GM23338 (cell line): Measurements from ENCODE around the gene LIN7A. TPM values are rescaled to one million over a fixed set of nuclear protein-coding genes. Genes with fewer than 3 reads are reported as not detected.

Experiments
- ATAC-seq: fragments of 200-7000 bp; cut with Tn5 transposase; 3 replicates; pipeline ENCODE4 v1.9.1; 2020
- DNase-seq: peaks from one replicate; pipeline ENCODE4 v3.0.0-alpha.2; 2015; ENCODE audit warnings: low spot score
- H2AFZ ChIP-seq: fragments of 200-600 bp; sonication (generic); 2 replicates; pipeline ENCODE4 v1.8.0; 2016; ENCODE audit warnings: antibody characterized with exemption, mild to moderate bottlenecking, moderate library complexity
- H3F3A ChIP-seq: fragments of 200-600 bp; sonication (generic); replicated peaks from 2 replicates; pipeline ENCODE4 v1.8.0; 2017; ENCODE audit warnings: antibody characterized with exemption, mixed run types, low read depth
- H3K27ac ChIP-seq: fragments of 200-600 bp; sonication (generic); 2 replicates; pipeline ENCODE4 v1.6.1; 2016; ENCODE audit warnings: low read depth
- H3K27me3 ChIP-seq: fragments of 200-600 bp; sonication (generic); 2 replicates; pipeline ENCODE4 v1.8.0; 2016; ENCODE audit warnings: mild to moderate bottlenecking, mixed run types, moderate library complexity; ENCODE audit not compliant: insufficient read depth
- H3K36me3 ChIP-seq: fragments of 200-600 bp; sonication (generic); 2 replicates; pipeline ENCODE4 v1.8.0; 2016; ENCODE audit warnings: mild to moderate bottlenecking; ENCODE audit not compliant: insufficient read depth
- H3K4me1 ChIP-seq: fragments of 200-600 bp; sonication (generic); 2 replicates; pipeline ENCODE4 v1.8.0; 2016; ENCODE audit warnings: mild to moderate bottlenecking, moderate library complexity; ENCODE audit not compliant: insufficient read depth
- H3K4me2 ChIP-seq: fragments of 200-600 bp; sonication (generic); 2 replicates; pipeline ENCODE4 v1.7.1; 2017; ENCODE audit warnings: mixed run types
- H3K4me3 ChIP-seq: fragments of 200-600 bp; sonication (generic); 2 replicates; pipeline ENCODE4 v1.6.1; 2016; ENCODE audit warnings: mixed run types
- H3K79me2 ChIP-seq: fragments of 200-600 bp; sonication (generic); replicated peaks from 2 replicates; pipeline ENCODE4 v1.8.0; 2017; ENCODE audit warnings: mild to moderate bottlenecking; ENCODE audit not compliant: insufficient read depth
- H3K9me2 ChIP-seq: fragments of 200-600 bp; sonication (generic); 2 replicates; pipeline ENCODE4 v1.8.0; 2017; ENCODE audit not compliant: insufficient read depth
- H4K20me1 ChIP-seq: fragments of 200-600 bp; sonication (generic); replicated peaks from 2 replicates; pipeline ENCODE4 v1.8.0; 2017; ENCODE audit warnings: mild to moderate bottlenecking; ENCODE audit not compliant: insufficient read depth
- H3K27ac Mint-ChIP-seq: 2 replicates; pipeline ENCODE4 v1.8.0; 2020; ENCODE audit warnings: inconsistent platforms, mild to moderate bottlenecking, moderate library complexity, mixed read lengths
- H3K27me3 Mint-ChIP-seq: 3 replicates; pipeline ENCODE4 v1.8.0; 2022; ENCODE audit warnings: low read depth, mild to moderate bottlenecking, moderate library complexity, mixed read lengths, inconsistent platforms; ENCODE audit not compliant: insufficient read depth, poor library complexity
- H3K36me3 Mint-ChIP-seq: 3 replicates; pipeline ENCODE4 v1.8.0; 2021; ENCODE audit warnings: low read depth, mild to moderate bottlenecking, inconsistent platforms, moderate library complexity, mixed read lengths
- H3K4me1 Mint-ChIP-seq: 3 replicates; pipeline ENCODE4 v1.8.0; 2020; ENCODE audit warnings: mild to moderate bottlenecking, inconsistent platforms, mixed read lengths
- H3K4me3 Mint-ChIP-seq: 3 replicates; pipeline ENCODE4 v1.8.0; 2021; ENCODE audit warnings: moderate library complexity, mild to moderate bottlenecking, inconsistent platforms, mixed read lengths
- H3K9me3 Mint-ChIP-seq: 3 replicates; pipeline ENCODE4 v1.8.0; 2020; ENCODE audit warnings: moderate library complexity, mild to moderate bottlenecking, inconsistent platforms, mixed read lengths
- CREB1 ChIP-seq: fragments of 250-450 bp; sonication (Bioruptor Pico); IDR thresholded peaks from 2 replicates; pipeline ENCODE4 v1.5.0; 2020; ENCODE audit warnings: low read depth, mild to moderate bottlenecking, moderate library complexity
- EZH2 ChIP-seq: fragments of 200-600 bp; sonication (generic); IDR thresholded peaks from one replicate; pipeline ENCODE4 v1.8.0; 2017; ENCODE audit warnings: antibody characterized with exemption, mild to moderate bottlenecking, low read depth; ENCODE audit not compliant: unreplicated experiment
- EZH2phosphoT487 ChIP-seq: fragments of 200-600 bp; sonication (generic); IDR thresholded peaks from one replicate; pipeline ENCODE4 v1.8.1; 2018; ENCODE audit warnings: antibody characterized with exemption; ENCODE audit not compliant: unreplicated experiment
- NANOG ChIP-seq: IDR thresholded peaks from 2 replicates; pipeline ENCODE4 v1.6.1; 2016; ENCODE audit warnings: antibody characterized with exemption, borderline replicate concordance
- polyA plus RNA-seq: library from polyadenylated mRNA; unstranded; fragments of >200 nt; fragmentation: Nextera tagmentation; extraction: Ambion mirVana; gene quantifications from 2 replicates; pipeline ENCODE4 v1.2.1, GENCODE V29; 2016
- total RNA-seq: library from RNA; depleted of rRNA; stranded (reverse); fragments of >200 nt; shearing (Covaris generic); gene quantifications from 2 replicates; pipeline ENCODE4 v1.2.3, GENCODE V29; 2014
- TF ChIP-seq, protein P1 (sequence below): IDR thresholded peaks from one replicate; pipeline ENCODE4 v1.6.1; 2018; ENCODE audit warnings: antibody characterized with exemption; ENCODE audit not compliant: unreplicated experiment
- TF ChIP-seq, protein P2 (sequence below), 2 experiments: fragments of 200-600 bp in 1 of 2; sonication (generic) in 1 of 2; conservative IDR thresholded peaks; 2 replicates each; pipeline versions ENCODE4 v1.5.1 to v1.6.1; 2016 to 2017; ENCODE audit warnings: antibody characterized with exemption in 2 of 2, low read depth in 2 of 2, mild to moderate bottlenecking in 2 of 2, moderate library complexity in 1 of 2

Gene LIN7A
- total and polyA plus RNA-seq, 2 experiments from 2014 or later: 5.7 to 6.5 TPM

DNA sequence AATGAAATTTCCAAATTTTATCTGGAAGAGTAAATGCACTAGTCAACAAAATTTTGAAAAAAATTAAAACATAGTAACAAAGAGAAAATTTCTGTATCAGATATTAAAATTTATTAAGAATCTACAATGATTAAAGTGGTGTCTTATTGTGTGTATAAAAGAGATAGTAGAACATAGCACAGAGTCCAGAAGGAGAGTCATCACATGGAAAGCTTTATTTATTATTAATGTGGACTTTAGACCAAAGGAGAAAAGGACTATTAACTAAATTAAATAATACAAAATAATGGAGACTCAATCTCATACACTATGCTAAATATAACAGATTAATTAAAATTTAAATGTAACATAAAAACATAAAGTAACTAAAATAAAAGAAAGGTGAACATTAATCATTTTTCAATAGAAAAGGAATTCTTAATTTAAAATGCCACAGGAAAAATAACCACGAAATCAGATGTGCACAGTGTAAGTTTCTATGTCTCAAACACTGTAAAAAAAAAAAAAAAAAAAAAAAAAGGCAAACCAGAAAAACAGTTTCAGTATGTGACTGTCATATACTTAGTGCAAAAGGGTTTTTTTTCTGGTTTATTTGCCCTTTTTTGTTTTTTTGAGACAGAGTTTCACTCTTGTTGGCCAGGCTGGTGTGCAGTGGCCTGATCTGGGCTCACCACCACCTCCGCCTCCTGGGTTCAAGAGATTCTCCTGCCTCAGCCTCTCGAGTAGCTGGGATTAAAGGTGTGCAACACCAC is 125.6 kb downstream of the LIN7A start:
- Histone ChIP-seq H4K20me1 (no peaks in the 10 kb centered on the region), H3K9me2 (no peaks in the 10 kb centered on the region), H3K4me1 (no peaks in the 10 kb centered on the region), H3F3A (no peaks in the 10 kb centered on the region), H3K4me2 (no peak overlapping the region), H3K4me3 (no peak overlapping the region), H2AFZ (no peak overlapping the region), H3K27ac (no peak overlapping the region), H3K79me2 (no peaks in the 10 kb centered on the region), H3K36me3 (no peaks in the 10 kb centered on the region), H3K27me3 (no peaks in the 10 kb centered on the region)
- DNase-seq: no peak
- ATAC-seq: no peak
- Mint-ChIP-seq H3K9me3 (no peaks in the 10 kb centered on the region), H3K4me3 (no peak overlapping the region), H3K36me3 (no peaks in the 10 kb centered on the region), H3K27ac (no peak overlapping the region), H3K27me3 (peaks cover under 1% of the 10 kb centered on the region), H3K4me1 (no peaks in the 10 kb centered on the region)
- no peak for TF ChIP-seq EZH2phosphoT487
- TF ChIP-seq, protein P1, sequence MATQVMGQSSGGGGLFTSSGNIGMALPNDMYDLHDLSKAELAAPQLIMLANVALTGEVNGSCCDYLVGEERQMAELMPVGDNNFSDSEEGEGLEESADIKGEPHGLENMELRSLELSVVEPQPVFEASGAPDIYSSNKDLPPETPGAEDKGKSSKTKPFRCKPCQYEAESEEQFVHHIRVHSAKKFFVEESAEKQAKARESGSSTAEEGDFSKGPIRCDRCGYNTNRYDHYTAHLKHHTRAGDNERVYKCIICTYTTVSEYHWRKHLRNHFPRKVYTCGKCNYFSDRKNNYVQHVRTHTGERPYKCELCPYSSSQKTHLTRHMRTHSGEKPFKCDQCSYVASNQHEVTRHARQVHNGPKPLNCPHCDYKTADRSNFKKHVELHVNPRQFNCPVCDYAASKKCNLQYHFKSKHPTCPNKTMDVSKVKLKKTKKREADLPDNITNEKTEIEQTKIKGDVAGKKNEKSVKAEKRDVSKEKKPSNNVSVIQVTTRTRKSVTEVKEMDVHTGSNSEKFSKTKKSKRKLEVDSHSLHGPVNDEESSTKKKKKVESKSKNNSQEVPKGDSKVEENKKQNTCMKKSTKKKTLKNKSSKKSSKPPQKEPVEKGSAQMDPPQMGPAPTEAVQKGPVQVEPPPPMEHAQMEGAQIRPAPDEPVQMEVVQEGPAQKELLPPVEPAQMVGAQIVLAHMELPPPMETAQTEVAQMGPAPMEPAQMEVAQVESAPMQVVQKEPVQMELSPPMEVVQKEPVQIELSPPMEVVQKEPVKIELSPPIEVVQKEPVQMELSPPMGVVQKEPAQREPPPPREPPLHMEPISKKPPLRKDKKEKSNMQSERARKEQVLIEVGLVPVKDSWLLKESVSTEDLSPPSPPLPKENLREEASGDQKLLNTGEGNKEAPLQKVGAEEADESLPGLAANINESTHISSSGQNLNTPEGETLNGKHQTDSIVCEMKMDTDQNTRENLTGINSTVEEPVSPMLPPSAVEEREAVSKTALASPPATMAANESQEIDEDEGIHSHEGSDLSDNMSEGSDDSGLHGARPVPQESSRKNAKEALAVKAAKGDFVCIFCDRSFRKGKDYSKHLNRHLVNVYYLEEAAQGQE: no peak

DNA sequence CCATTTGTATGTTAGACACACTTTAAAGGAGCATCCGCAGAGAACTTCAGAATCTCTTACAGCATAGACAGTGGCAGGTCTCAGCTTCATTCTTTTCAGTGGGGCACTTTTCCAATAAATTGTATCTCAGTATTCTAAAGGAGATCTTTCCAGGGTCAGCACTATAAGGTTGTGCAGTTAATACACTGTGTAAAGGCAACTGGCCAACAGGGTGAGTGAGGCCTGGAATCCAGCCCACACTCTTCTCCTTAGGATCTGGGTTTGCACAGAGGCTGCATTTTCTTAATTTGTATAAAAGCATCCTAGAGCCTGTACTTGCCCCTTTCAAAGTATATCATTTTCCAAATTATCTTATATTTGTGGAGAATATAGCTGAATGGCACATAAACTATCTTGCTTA is 126.9 kb downstream of the LIN7A start:
- Histone ChIP-seq H3K36me3 (no peaks in the 10 kb centered on the region; the same call in 1 of the 2 replicates), H3K27ac (no peak overlapping the region), H3K9me2 (no peaks in the 10 kb centered on the region), H3K4me2 (no peak overlapping the region), H3F3A (no peaks in the 10 kb centered on the region), H3K4me1 (no peaks in the 10 kb centered on the region), H2AFZ (no peak overlapping the region), H4K20me1 (no peaks in the 10 kb centered on the region), H3K27me3 (no peaks in the 10 kb centered on the region), H3K79me2 (no peaks in the 10 kb centered on the region), H3K4me3 (no peak overlapping the region)
- DNase-seq (no peak), ATAC-seq (no peak)
- Mint-ChIP-seq H3K4me3 (no peak overlapping the region), H3K4me1 (no peaks in the 10 kb centered on the region), H3K36me3 (no peaks in the 10 kb centered on the region), H3K27me3 (peaks cover 2% of the 10 kb centered on the region), H3K27ac (no peak overlapping the region), H3K9me3 (no peaks in the 10 kb centered on the region)
- no peak for TF ChIP-seq NANOG

DNA sequence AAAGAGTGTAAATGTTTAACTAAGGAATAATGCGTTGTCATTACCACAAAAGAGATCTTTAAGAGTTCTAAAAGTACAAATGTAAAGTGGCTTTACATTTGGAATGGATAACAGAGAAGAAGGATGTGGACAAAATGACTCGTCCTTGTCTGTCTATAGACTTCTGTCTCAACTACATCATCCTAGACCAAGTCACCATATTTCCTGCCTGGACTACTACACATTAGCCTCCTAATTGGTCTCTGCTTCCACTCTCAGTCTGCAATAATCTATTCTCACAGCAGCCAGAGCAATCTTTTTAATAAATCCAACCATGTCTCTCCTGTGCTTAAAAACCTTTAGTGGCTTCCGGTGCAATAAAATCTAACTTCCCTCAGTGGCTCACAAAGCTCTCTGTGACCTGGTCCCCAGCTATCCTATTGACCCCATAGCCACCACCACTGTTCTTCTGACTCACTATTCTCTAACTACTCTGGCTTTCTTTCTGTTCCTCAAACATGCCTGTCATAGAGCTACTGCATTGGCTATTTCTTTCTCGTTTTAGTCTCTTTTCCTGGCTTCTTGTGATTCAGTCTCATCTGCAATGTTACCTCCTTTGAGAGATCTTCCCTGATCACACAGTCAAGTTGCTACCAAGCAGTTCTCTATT is 130.0 kb downstream of the LIN7A start:
- Mint-ChIP-seq H3K27me3 (peaks cover 2% of the 10 kb centered on the region), H3K9me3 (no peaks in the 10 kb centered on the region), H3K27ac (no peak overlapping the region), H3K36me3 (peaks cover 3% of the 10 kb centered on the region; the same call in 1 of the 3 replicates), H3K4me3 (no peak overlapping the region), H3K4me1 (no peaks in the 10 kb centered on the region)
- H3K27me3 ChIP-seq: no peaks in the 10 kb centered on the region
- ATAC-seq (no peak), DNase-seq (no peak)
- H3K4me3 ChIP-seq: no peak overlapping the region
- no peaks in the 10 kb centered on the region for H4K20me1 ChIP-seq
- no peaks in the 10 kb centered on the region; the same call in 1 of the 2 replicates for H3K9me2 ChIP-seq
- H3K4me1 ChIP-seq: no peaks in the 10 kb centered on the region
- H3F3A ChIP-seq: no peaks in the 10 kb centered on the region
- TF ChIP-seq EZH2 (no peak), CREB1 (CRISPR knock-in tag) (no peak)
- TF ChIP-seq, protein P2, sequence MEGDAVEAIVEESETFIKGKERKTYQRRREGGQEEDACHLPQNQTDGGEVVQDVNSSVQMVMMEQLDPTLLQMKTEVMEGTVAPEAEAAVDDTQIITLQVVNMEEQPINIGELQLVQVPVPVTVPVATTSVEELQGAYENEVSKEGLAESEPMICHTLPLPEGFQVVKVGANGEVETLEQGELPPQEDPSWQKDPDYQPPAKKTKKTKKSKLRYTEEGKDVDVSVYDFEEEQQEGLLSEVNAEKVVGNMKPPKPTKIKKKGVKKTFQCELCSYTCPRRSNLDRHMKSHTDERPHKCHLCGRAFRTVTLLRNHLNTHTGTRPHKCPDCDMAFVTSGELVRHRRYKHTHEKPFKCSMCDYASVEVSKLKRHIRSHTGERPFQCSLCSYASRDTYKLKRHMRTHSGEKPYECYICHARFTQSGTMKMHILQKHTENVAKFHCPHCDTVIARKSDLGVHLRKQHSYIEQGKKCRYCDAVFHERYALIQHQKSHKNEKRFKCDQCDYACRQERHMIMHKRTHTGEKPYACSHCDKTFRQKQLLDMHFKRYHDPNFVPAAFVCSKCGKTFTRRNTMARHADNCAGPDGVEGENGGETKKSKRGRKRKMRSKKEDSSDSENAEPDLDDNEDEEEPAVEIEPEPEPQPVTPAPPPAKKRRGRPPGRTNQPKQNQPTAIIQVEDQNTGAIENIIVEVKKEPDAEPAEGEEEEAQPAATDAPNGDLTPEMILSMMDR (conservative IDR thresholded peaks at IDR 0.05; ENCODE audit: low read depth in 2 of 2): no peak
- TF ChIP-seq, protein P1: no peak
- no peak overlapping the region for H3K4me2 ChIP-seq
- H3K79me2 ChIP-seq: no peaks in the 10 kb centered on the region
- H3K36me3 ChIP-seq: no peaks in the 10 kb centered on the region; the same call in 1 of the 2 replicates
- no peak overlapping the region for H3K27ac ChIP-seq
- no peak overlapping the region for H2AFZ ChIP-seq
